ENCODE measurements around the gene SMPDL3B.

The SMPDL3B gene

GRCh38 chr1:27941671-27942540 lies 7.1 kb downstream of the SMPDL3B start:
- no peak for DNase-seq

DNA sequence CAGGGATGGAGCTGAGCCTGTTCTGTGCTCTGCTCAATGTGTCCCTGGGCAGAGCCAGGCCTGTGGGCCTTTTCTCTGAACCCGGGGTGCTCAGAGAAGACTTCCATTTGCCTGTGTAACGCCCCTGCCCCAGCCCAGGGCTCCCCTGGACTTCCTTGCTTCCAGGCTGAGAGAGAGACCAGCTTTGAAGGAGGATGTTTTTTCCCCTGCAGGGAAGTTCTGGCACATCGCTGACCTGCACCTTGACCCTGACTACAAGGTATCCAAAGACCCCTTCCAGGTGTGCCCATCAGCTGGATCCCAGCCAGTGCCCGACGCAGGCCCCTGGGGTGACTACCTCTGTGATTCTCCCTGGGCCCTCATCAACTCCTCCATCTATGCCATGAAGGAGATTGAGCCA lies 10.2 kb downstream of the SMPDL3B start:
- no peak for DNase-seq

GRCh38 chr1:27949027-27949426 lies 14.2 kb downstream of the SMPDL3B start:
- DNase-seq: no peak

DNA sequence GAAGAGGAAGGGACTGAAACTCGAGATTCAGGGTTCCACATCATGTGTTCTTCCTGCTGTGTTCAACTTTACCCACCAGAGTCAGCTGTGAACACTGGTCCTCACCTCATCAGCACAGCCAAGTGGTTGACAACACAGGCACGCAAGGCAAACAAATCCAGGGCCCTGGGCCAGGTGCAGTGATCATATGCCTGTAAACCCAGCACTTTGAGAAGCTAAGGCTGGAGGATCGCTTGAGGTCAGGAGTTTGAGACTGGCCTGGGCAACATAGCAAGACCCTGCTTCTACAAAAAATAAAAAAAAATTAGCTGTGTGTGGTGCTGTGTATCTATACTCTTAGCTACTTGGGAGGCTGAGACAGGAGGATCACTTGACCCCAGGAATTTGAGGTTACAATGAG lies 16.6 kb downstream of the SMPDL3B start:
- DNase-seq: no peak

- no peak for DNase-seq
Measured at GRCh38 chr1:27952147-27952546, 17.3 kb downstream of the SMPDL3B start.

GRCh38 chr1:27954186-27954585 lies 19.4 kb downstream of the SMPDL3B start:
- no peak for DNase-seq

- DNase-seq: no peak
Measured at GRCh38 chr1:27955076-27955475, 20.3 kb downstream of the SMPDL3B start.

DNA sequence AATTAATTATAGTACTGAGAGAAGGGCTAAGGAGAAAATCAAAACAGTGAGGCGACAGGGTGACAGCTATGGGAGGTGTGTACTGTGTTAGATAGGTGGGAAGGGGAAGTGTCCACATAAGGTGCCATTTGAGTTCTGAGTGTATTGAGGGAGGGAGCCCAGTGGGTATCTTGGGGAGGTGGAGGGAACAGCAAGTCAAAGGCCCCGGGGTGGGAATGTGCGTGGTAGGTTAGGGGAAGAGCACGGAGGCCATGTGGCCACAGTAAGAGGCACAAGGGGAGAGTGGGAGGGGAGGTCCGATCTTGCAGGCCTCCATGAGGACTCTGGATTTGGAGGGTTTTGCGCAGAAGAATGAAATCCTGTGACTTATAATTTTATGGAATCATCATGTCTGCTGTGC lies 22.0 kb downstream of the SMPDL3B start:
- no peak for DNase-seq

DNA sequence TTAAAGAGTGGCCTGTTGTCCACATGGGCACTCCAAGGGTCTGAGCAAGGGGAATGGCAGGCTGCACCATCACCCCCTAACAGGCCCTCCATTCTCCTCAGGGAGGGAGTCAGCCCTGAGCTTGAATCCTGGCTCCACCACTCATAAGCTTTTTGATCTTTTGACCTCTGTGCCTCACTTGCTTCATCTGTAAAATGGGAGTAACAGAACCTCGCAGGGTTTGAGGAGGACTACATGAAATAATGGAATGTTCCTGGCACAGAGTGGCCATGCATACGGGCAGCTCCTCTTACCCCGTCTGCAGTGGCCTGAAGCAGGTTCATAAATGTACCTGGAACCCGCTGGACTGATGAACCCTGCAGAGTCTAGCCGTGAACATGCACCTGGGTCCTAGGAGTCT lies 22.9 kb downstream of the SMPDL3B start:
- DNase-seq: no peak

DNA sequence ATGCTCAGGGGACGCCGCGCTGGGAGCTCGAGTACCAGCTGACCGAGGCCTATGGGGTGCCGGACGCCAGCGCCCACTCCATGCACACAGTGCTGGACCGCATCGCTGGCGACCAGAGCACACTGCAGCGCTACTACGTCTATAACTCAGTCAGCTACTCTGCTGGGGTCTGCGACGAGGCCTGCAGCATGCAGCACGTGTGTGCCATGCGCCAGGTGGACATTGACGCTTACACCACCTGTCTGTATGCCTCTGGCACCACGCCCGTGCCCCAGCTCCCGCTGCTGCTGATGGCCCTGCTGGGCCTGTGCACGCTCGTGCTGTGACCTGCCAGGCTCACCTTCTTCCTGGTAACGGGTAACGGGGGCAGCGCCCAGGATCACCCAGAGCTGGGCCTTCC lies 23.7 kb downstream of the SMPDL3B start:
- DNase-seq: no peak

- DNase-seq: peak; percentile 71 to 79
Measured at GRCh38 chr1:27959792-27960603, 25.2 kb downstream of the SMPDL3B start, which contains the start of gene XKR8. XKR8 (plus strand) TSS chr1:27959973; CDS start chr1:27960070, 97 bp downstream.

DNA sequence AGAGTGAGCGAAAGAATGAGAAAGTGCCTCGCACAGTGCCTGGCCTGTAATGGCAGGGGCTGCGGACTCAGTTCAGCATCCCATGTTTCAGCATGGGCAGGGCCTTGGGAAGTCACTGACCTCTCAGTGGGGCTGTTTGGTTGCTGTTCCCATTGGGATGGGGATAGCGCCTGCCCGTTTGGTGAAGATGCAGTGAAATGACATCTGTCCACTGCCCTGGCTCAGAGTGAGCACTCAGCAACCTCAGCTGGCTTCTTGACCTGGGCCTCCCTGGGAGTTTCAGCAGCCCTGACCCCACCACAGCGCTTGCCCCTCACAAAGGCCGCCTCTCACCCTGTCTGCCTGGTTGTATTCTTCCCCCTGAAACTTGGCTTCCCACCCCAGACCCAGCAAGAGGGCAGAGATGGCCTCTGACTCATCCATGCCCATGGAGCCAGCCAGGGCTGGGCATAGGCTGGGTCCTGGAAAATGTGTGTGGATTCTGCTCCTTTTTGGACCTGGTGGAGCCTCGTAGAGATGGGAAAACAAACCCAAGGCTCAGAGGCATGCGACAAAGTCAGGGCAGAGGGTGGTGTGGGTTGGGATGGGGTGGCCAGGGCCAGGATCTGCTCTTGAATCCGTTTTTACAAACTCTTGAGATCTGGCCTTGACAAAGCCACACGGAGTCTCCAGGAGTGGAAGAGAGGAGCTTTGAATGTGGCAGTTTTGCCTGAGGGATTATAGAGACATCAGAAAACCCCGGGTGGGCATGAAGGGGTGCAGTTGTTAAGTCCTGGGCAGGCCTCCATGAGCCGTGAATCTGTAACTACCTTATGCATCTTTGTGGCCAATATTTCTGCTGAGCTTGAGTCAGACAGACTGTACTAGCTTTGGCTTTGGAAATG lies 26.2 kb downstream of the SMPDL3B start:
- DNase-seq: no peak

DNA sequence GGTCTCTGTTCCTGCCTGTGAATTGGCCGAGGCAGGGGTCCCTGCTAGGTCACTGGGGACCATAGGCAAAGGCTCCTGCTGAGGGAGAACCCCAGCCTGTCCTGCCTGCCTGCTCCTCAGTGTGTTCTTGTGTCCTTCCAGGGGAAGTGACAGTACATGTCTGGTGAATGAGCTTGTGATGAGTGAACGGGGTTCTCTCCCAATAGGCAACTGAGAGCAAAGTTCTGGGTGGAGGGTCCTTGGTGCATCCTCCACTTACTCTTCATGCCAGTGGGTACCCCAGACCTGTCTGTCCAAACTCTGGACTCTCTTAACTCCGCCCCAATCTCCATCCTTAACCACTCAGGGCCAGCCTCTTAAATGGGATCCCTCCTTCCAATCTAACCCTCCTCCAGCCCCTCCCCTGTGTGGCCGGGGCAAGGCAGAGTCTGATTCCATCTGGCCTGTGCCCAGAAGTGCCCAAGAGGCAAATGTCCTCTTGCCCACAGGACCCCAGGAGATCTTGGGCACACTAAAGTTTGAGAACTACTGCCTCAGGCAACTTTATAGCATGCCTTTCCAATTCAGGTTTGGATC lies 26.9 kb downstream of the SMPDL3B start:
- no peak for DNase-seq

DNA sequence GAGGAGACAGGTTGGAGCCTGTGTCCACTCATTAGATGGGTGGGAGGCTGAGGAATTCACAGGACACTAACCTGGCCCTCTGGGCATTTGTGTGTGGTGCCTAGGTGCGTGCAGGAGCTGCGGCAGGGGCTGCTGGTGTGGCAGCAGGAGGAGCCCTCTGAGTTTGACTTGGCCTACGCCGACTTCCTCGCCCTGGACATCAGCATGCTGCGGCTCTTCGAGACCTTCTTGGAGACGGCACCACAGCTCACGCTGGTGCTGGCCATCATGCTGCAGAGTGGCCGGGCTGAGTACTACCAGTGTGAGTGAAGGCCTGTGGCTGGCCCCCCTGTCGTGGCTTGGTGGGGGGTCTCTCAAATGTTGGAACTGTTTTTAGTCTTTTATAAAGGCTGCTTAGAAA lies 28.6 kb downstream of the SMPDL3B start:
- DNase-seq: no peak

GRCh38 chr1:27966402-27967105 lies 31.8 kb downstream of the SMPDL3B start:
- no peak for DNase-seq

DNA sequence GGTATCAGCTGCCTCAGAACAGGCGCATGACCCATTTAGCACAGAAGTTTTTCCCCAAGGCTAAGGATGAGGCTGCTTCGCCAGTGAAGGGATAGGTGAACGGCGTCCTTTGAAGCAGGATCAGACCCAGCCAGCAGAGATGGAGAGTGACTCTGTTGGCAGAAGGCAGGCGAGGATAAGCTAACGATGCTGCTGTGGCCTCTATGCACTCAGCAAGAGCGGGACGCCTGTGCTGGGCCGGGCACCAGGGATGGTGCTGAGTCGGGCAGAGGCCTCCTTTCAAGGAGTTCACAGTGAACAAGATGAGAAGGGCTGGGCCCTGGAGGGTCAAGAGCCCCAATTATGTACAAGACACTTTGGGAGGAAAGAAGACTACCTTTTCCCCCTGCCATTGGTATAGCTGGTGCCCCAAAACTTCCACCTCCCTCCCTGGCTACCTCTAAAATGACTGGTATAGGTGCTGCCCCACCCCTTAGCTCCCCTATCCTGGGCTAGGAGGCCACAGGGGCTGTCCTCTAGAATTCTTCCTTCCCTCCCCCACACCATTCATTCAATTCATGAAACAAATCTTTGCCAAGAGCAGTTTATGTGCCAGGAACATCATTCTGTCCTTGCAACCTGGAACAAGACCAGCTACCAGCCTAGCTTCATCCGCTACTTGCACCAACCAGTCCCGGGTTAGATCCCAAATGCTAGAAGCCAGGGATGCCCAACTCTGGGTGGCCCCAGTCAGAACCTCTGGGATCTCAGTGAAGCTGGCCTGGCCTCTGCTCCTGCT lies 32.5 kb downstream of the SMPDL3B start:
- no peak for DNase-seq

DNA sequence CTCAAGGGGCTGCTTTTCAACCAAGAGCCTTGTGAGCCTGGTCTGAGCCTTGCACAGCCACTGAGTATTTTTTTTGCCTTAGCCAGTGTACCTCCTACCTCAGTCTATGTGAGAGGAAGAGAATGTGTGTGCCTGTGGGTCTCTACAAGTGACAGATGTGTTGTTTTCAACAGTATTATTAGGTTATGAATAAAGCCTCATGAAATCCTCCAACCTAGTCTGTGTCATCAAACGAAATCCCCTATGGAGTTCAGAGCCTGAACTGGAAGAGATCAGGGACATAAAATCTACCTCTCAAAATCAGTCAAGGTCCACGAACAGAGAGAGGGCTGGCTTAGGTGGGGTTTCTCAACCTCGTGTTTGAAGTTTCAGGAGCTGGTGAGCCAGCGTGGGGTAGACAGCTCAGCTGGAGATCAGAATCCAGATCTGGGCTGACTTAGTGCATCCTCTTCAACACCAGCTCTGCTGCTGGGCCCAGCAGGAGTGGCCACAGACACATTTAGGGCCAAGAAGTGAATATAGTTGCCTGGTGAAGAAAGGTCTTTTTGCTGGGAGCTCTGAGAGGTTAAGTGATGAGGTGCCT lies 33.2 kb downstream of the SMPDL3B start:
- no peak for DNase-seq

GRCh38 chr1:27968692-27969091 lies 33.9 kb downstream of the SMPDL3B start:
- no peak for DNase-seq

DNA sequence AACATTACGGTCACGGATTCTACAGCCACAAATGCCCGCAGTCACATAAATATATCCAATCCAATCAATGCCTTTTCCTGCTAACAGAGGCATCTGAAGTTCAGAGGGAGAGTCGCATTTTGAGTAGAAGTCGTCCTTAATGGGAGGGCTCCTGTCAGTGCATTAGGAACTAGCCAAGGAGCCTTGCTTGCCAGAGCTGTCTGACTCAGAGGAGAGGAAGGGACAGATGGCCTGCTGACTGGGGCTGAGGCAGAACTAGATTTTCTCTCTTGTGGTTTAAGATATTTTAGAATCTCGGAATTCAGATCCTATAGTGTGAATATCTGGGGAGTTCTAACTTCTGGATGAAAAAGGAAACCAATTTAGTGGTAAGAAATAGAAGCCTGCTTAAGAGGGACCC lies 35.6 kb downstream of the SMPDL3B start:
- DNase-seq: no peak

DNA sequence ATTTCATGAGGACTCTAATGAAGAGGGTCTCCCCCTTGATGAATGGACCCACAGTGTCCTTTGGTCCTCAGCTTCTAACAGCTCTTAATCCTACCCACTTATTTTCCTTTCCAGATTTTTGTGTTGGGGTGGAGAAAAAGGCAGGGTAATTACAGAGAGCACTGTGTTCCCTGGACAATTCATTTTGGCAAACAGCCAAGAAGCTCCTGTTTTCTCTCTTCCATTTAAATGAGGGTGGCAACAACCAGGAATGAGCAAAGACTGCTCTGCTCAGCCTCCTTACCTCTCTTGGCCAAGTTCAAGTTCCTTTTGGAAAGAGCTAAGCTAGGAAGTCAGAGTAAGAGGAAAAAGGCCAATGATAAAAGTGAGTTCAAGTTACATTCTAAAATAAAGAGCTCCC lies 36.9 kb downstream of the SMPDL3B start:
- DNase-seq: no peak

DNA sequence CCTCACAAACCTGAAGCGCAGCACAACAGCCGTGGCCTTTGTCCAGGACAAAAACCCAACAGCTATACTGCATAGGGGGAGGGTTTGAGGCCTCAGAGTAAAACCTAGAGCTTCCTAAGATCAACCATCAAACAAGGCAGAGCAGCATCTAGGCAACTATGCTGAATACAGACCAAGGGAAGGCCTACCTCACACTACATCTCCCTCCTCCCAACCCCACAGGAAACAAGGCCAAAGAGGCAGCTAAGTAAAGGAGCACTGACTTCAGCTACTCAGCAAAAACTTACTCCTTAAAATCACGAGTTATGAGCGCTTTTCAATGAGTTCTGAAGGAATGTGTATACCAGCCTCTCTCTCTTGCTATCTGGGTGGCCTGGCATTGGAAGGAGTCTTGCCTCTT lies 37.3 kb downstream of the SMPDL3B start:
- no peak for DNase-seq
